PFSK-1 (cell line): Measurements from ENCODE around the gene CCL14.

Experiments used
- POLR2AphosphoS5 ChIP-seq: IDR thresholded peaks from 2 replicates; pipeline ENCODE4 v1.6.1; 2012; ENCODE audit warnings: low read depth, mild to moderate bottlenecking, control low read depth, low read length, moderate library complexity
- TF ChIP-seq, protein P1 (sequence below), 2 experiments: IDR thresholded peaks; 2 replicates each; pipeline versions ENCODE4 v1.6.1 to v1.8.0; 2011 to 2012; ENCODE audit warnings: low read depth in 2 of 2, low read length in 2 of 2, control low read depth in 1 of 2, inconsistent platforms in 1 of 2, mild to moderate bottlenecking in 1 of 2, moderate library complexity in 1 of 2; ENCODE audit not compliant: insufficient read depth in 1 of 2

DNA sequence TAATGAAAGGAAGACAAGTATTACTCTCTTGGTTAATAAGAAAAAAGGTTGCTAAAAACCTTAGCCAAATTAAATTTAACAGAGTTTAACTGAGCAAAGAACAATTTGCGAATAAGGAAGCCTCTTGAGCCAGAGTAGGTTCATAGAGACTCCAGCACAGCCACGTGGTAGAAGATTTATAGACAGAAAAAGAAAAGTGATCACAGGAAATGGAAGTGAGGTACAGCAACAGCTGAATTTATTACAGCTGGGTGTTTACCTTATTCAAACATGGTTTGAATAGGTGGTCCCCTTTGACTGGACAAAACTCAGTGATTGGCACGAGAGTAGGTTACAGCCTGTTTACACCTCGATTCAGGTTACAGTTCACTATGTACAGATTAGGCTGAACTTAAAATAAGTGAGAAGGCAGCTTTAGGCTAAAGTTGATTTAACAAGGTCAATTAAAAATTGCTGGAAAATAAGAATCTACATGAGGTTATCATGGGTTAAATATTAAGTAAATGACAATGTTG, 18.1 kb upstream of the CCL14 start:
- TF ChIP-seq, protein P1, sequence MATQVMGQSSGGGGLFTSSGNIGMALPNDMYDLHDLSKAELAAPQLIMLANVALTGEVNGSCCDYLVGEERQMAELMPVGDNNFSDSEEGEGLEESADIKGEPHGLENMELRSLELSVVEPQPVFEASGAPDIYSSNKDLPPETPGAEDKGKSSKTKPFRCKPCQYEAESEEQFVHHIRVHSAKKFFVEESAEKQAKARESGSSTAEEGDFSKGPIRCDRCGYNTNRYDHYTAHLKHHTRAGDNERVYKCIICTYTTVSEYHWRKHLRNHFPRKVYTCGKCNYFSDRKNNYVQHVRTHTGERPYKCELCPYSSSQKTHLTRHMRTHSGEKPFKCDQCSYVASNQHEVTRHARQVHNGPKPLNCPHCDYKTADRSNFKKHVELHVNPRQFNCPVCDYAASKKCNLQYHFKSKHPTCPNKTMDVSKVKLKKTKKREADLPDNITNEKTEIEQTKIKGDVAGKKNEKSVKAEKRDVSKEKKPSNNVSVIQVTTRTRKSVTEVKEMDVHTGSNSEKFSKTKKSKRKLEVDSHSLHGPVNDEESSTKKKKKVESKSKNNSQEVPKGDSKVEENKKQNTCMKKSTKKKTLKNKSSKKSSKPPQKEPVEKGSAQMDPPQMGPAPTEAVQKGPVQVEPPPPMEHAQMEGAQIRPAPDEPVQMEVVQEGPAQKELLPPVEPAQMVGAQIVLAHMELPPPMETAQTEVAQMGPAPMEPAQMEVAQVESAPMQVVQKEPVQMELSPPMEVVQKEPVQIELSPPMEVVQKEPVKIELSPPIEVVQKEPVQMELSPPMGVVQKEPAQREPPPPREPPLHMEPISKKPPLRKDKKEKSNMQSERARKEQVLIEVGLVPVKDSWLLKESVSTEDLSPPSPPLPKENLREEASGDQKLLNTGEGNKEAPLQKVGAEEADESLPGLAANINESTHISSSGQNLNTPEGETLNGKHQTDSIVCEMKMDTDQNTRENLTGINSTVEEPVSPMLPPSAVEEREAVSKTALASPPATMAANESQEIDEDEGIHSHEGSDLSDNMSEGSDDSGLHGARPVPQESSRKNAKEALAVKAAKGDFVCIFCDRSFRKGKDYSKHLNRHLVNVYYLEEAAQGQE (IDR thresholded peaks at IDR 0.05; ENCODE audit: insufficient read depth in 1 of 2, low read depth in 2 of 2, low read length in 2 of 2), result no peak
- TF ChIP-seq POLR2AphosphoS5, result no peak
